Activated effector memory CD4-positive, alpha-beta T cell treated with anti-CD3 and anti-CD28 coated beads, Interleukin-2, amount 50 U/mL, for 16 hours (primary cell): ENCODE data around the gene CSNK2A1.

Experiments
- DNase-seq: peaks from one replicate; pipeline ENCODE4 v3.0.0-alpha.2; 2020

CSNK2A1 gene

GRCh38 chr20:543369-544152 is at the start of gene CSNK2A1:
Gene CSNK2A1 (minus strand): TSS chr20:543790. CDS start chr20:508551, 35,239 bp downstream.
- peak; percentile 99 for DNase-seq

DNA sequence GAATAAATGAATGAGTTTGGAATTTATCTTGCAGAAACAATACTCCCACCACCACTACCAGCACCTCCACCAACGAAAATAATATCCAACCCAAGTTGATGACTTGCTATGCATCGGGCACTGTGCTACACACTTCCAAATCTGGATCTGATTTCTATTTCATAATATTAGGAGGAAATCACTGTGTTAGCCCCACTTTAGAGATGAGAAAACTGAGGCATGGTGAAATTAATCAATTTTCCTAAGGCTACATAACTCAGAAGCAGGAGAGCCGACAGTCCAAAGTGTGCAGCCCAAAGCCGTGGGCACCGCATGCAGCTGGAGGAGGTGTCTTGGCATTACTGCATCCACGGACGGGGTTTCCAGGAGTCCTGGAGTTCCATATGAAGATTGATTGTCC is 48.9 kb upstream of the CSNK2A1 start:
- DNase-seq, result no peak

GRCh38 chr20:591941-592340 is 48.4 kb upstream of the CSNK2A1 start:
- DNase-seq, result no peak

DNA sequence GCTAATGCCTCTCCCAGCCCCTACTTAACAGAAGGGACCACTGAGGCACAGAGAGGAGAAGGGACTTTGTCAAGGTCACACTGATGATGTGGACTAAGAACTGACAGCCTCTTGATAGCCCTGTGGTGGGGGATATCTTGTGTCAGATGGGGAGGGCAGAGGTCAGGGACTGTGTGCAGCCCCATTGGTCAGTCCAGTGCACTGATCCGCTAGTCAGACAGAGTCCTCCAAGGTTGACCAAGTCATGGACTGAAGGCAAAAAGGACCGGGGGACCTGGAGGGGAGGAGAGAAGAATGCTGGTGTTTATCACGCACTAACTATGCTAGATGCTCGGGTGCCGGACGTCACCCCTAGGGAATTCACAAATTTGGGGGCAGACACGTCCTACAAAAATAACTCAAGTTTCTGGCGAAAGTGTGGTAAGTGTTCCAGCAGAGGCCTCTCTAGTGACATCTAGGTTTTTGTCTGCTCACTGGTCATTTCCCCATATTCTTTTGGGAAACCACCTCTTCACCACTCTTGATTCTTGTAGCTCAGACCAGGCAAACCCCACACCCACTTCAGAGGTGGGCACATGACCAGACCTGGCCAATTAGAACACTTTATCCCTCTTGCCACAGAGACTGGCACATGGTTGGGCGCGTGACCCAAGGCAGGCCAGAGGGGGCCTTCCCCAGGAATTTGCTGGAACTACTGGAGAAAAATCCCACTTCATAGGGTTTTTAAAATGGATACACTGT is 45.5 kb upstream of the CSNK2A1 start:
- peak; percentile 50 for DNase-seq

DNA sequence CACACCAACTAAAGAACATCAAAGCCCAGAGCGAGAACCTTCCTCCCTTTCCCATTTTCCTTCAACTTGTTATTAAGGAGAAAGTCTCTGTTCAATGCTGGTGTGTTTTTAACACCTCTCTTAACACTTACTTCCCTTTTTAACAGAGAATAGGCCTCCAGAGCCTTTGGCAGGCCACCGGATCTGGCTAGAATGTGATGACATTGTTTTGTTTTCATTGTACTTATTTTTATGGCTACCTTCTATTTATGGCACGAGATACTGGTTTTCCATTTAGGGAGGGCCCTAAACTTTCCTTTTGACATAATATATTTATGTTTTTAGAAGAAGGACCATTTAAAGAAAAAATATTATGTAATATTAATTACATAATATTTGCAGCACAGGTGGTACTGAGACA is 44.9 kb upstream of the CSNK2A1 start:
- DNase-seq, result peak; percentile 6

DNA sequence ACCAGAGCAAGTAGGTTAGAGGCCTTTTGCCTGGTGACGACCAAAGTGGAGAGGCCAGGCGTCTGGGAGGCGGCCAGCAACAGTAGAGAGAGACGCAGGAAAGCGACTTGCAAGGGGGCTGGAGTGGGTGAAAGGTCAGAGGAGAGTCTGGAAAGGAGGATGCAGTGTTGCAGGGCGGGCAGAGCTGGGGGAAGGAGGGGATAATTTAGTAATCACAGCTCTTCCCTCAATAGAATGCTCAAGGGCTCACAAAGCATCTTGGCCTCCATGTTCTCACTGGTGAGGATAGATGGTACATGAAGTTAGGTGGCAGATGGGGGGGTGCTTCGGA is 41.3 kb upstream of the CSNK2A1 start:
- peak; percentile 17 for DNase-seq

GRCh38 chr20:584161-584970 is 40.8 kb upstream of the CSNK2A1 start:
- peak; percentile 60 for DNase-seq

DNA sequence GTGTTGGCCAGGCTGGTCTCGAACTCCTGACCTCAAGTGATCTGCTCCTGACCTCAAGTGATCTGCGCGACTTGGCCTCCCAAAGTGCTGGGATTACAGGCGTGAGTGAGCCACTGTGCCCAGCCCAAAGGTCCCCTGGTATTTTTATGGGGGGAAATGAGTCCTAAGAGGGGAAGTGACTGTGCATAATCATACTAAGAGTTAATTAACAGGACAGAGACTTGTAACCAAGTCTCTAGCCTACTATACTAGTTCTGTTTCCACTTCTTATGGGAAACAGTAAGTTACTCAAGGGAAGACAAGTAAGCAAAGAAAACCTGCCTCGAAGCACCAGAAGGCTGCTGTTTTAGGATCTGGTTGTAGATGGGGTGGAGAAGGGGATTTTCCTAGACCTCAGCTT is 38.6 kb upstream of the CSNK2A1 start:
- peak; percentile 9 for DNase-seq

- DNase-seq, result peak; percentile 13
Observed at GRCh38 chr20:578940-579690, 35.5 kb upstream of the CSNK2A1 start.

DNA sequence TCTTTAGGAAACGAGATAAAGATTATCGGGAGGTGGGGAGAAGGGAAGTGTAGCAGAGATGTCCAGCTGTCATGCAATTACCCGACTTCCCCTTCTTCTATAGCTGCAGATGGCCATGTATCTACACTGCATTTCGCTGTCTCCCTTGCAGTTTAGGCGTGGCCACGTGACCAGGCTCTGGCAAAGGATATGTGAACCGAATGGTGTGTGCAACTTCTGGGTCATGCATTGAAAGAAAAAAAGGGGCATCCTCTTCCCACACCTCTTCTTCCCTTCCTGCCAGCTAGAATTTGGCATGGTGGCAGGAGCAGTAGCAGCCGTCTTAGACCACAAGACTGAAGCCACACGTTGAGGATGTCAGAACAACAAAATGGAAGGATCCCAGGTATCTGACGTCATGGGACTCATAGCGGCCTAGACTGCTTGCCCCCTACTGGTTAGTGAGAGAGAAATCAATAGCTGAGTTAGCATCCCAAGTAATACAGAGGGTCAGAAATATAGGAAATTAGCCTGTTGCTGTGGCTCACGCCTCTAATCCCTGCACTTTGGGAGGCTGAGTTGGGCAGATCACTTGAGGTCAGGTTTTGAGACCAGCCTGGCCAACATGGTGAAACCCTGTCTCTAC is 33.7 kb upstream of the CSNK2A1 start:
- no peak for DNase-seq

GRCh38 chr20:576156-576555 is 32.6 kb upstream of the CSNK2A1 start:
- no peak for DNase-seq

DNA sequence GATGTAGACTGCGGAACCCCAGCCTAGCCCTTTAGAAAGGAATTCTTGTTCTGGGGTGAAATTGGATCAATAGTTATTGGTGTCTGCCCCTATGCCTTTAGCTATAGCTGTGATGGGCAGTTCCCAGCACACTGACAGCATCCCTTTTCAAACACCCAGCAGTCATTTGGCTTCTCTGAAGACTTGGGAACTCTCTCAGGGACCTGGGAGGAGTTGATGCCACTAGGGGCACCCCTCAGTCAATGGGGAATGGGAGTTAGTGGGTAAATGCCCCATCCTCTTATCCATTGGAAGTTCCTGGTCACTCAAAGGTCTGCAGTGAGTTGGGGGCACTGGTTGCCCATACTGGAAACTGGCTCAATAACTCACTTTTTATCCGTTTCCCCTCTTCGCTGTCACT is 31.6 kb upstream of the CSNK2A1 start:
- no peak for DNase-seq

DNA sequence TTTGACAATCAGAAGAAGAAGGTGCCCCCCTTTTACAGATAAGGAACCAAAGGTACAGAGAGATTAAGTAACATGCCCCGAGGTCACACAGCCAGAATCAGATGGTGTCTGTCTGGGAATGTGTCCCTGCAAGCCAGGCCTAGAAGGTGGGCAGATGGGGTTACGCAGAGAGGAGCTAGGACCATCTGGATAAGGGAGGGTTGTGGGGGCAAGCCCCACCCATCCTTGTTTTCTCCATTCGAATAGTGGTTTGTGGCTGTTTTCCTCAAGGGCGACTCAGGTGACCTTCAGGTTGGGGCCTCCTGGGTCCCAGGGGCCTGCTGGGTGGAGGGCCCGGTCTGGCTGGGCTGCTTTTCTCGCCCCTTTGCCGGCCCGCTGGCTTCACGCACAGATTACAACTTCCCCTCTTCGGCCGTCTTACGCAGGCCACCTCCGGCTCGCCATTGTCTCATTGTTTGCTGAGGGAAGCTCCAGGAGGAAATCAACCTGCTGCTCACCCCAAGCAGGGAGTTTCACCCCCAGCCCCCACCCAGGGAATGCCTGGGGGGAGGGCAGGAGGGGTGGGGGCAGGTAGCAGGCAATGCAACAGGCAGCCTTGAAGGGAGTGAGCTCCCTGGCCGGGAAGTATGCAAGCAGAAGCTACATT is 30.8 kb upstream of the CSNK2A1 start:
- DNase-seq, result no peak

- DNase-seq, result no peak
Observed at GRCh38 chr20:573414-574296, 30.1 kb upstream of the CSNK2A1 start.

DNA sequence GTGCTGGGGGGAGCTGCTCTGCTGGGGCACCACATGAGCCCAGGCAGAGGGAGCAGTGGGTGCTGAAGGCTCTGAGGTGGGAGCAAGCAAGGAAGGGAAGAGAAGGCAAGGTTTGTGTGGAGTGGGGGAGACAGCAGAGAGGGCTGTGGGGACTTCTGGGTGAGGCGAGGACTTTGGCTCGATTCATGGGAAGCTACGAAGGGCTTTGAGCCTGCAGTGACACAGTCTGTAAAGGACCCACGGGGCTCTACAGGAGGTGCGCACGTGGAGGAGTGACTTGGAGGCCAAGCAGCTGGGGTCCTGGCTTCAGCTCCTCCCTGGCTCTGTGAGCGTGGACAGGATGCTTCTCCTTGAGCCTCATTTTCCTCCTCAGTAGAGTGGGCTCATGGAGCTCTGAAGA is 29.1 kb upstream of the CSNK2A1 start:
- no peak for DNase-seq

- no peak for DNase-seq
Observed at GRCh38 chr20:571754-572441, 28.3 kb upstream of the CSNK2A1 start.

GRCh38 chr20:568673-569415 is 25.3 kb upstream of the CSNK2A1 start:
- DNase-seq, result no peak

- DNase-seq, result no peak
Observed at GRCh38 chr20:568097-568652, 24.6 kb upstream of the CSNK2A1 start.

DNA sequence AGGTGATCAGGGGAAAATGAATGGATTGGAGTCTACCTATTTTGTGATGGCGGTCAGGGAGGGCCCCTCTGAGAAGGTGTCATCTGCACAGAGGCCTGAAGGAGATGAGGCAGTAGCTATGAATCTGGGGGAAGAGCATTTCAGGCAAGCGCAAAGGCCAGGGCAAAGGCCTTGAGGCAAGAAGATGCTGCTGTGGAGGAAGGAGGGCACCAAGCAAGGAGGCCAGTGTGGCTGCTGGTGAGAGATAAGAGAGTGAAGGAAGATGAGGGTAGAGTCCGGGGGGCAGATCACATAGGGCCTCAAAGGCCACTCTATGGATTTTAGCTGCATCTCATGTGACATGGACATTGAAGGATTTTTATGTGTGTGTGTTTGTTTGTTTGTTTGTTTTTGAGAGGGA is 20.6 kb upstream of the CSNK2A1 start:
- no peak for DNase-seq
